ENCODE data around the gene KY.

- TF ChIP-seq CTCF (IDR thresholded peaks at IDR 0.05; ENCODE audit: low read depth, low read length) (no peak), EZH2phosphoT487 (IDR thresholded peaks at IDR 0.05; ENCODE audit: low read depth) (no peak)
Observed at GRCh38 chr3:134694466-134694865, 43.6 kb upstream of the KY start.

Data from OCI-LY3 (cell line).